Mesenchymal stem cell (in vitro differentiated cells and primary cell): ENCODE measurements around the gene DMD.

Source experiments
- DNase-seq: peaks from one replicate; pipeline ENCODE4 v3.0.0-alpha.2; 2013
- H2AFZ ChIP-seq: one replicate; pipeline ENCODE4 v1.6.1; 2013; ENCODE audit warnings: low read depth, mild to moderate bottlenecking, control low read depth, inconsistent platforms, low read length, moderate library complexity
- H2AK5ac ChIP-seq: 2 replicates; pipeline ENCODE4 v1.6.1; 2013; ENCODE audit warnings: low read length, moderate library complexity, mild to moderate bottlenecking, inconsistent platforms; ENCODE audit not compliant: severe bottlenecking
- H2BK120ac ChIP-seq: one replicate; pipeline ENCODE4 v1.6.1; 2013; ENCODE audit warnings: low read depth, mild to moderate bottlenecking, inconsistent platforms, low read length, moderate library complexity
- H2BK12ac ChIP-seq, 2 experiments: one replicate each; pipeline ENCODE4 v1.6.1; 2013; ENCODE audit warnings: inconsistent platforms in 2 of 2, low read length in 2 of 2, mild to moderate bottlenecking in 2 of 2, moderate library complexity in 2 of 2, control low read depth in 1 of 2
- H2BK15ac ChIP-seq: one replicate; pipeline ENCODE4 v1.6.1; 2013; ENCODE audit warnings: mild to moderate bottlenecking, low read depth, inconsistent platforms; ENCODE audit not compliant: poor library complexity, severe bottlenecking
- H2BK5ac ChIP-seq: 2 replicates; pipeline ENCODE4 v1.6.1; 2013; ENCODE audit warnings: low read depth, mild to moderate bottlenecking, low read length, control low read depth, inconsistent platforms; ENCODE audit not compliant: poor library complexity, severe bottlenecking
- H3K14ac ChIP-seq, 2 experiments: one replicate each; pipeline ENCODE4 v1.6.1; 2013; ENCODE audit warnings: inconsistent platforms in 2 of 2, low read length in 2 of 2, control low read depth in 1 of 2, mild to moderate bottlenecking in 1 of 2, moderate library complexity in 1 of 2
- H3K18ac ChIP-seq, 2 experiments: one replicate each; pipeline ENCODE4 v1.6.1; 2013; ENCODE audit warnings: inconsistent platforms in 2 of 2, low read length in 2 of 2, control low read depth in 1 of 2, low read depth in 1 of 2, mild to moderate bottlenecking in 1 of 2
- H3K23ac ChIP-seq, 2 experiments: one replicate each; pipeline ENCODE4 v1.6.1; 2013; ENCODE audit warnings: inconsistent platforms in 2 of 2, low read length in 2 of 2, mild to moderate bottlenecking in 2 of 2, moderate library complexity in 2 of 2, control low read depth in 1 of 2
- H3K27ac ChIP-seq: 2 replicates; pipeline ENCODE4 v1.5.1; 2013; ENCODE audit warnings: mild to moderate bottlenecking, moderate library complexity, low read length, control low read depth, inconsistent platforms; ENCODE audit not compliant: poor library complexity, severe bottlenecking
- H3K27me3 ChIP-seq, 2 experiments: 2 replicates each; pipeline versions ENCODE4 v1.6.1 to v1.7.0; 2013; ENCODE audit warnings: low read length in 2 of 2, mild to moderate bottlenecking in 2 of 2, moderate library complexity in 2 of 2, control low read depth in 1 of 2, inconsistent platforms in 1 of 2; ENCODE audit not compliant: control insufficient read depth in 1 of 2, insufficient read depth in 1 of 2
- H3K36me3 ChIP-seq, 2 experiments: 2 replicates each; pipeline versions ENCODE4 v1.6.1 to v1.7.0; 2013; ENCODE audit warnings: low read length in 2 of 2, control low read depth in 1 of 2, inconsistent platforms in 1 of 2, low read depth in 1 of 2, mild to moderate bottlenecking in 1 of 2; ENCODE audit not compliant: insufficient read depth in 2 of 2, control insufficient read depth in 1 of 2
- H3K4ac ChIP-seq, 2 experiments: one replicate each; pipeline ENCODE4 v1.6.1; 2013; ENCODE audit warnings: inconsistent platforms in 2 of 2, low read length in 2 of 2, mild to moderate bottlenecking in 2 of 2, moderate library complexity in 2 of 2, control low read depth in 1 of 2, low read depth in 1 of 2
- H3K4me1 ChIP-seq: 2 replicates; pipeline ENCODE4 v1.6.1; 2013; ENCODE audit warnings: low read depth, low read length, control low read depth; ENCODE audit not compliant: control insufficient read depth, insufficient read depth
- H3K4me2 ChIP-seq: 2 replicates; pipeline ENCODE4 v1.6.1; 2013; ENCODE audit warnings: low read length, mild to moderate bottlenecking, inconsistent platforms; ENCODE audit not compliant: poor library complexity, severe bottlenecking
- H3K4me3 ChIP-seq, 2 experiments: 2 replicates each; pipeline versions ENCODE4 v1.5.1 to v1.7.0; 2013; ENCODE audit warnings: low read length in 2 of 2, mild to moderate bottlenecking in 2 of 2, control low read depth in 1 of 2, low read depth in 1 of 2; ENCODE audit not compliant: insufficient read depth in 1 of 2
- H3K79me1 ChIP-seq: replicated peaks from 2 replicates; pipeline ENCODE4 v1.6.1; 2013; ENCODE audit warnings: mild to moderate bottlenecking, control low read depth, low read length, inconsistent platforms; ENCODE audit not compliant: poor library complexity, severe bottlenecking
- H3K9ac ChIP-seq: 2 replicates; pipeline ENCODE4 v1.7.0; 2013; ENCODE audit warnings: mild to moderate bottlenecking, low read length, moderate library complexity
- H3K9me3 ChIP-seq: 2 replicates; pipeline ENCODE4 v1.7.0; 2013; ENCODE audit warnings: mild to moderate bottlenecking, low read length; ENCODE audit not compliant: control insufficient read depth
- H4K8ac ChIP-seq: one replicate; pipeline ENCODE4 v1.6.1; 2013; ENCODE audit warnings: inconsistent platforms, mild to moderate bottlenecking, low read length, moderate library complexity
- H4K91ac ChIP-seq: one replicate; pipeline ENCODE4 v1.6.1; 2013; ENCODE audit warnings: mild to moderate bottlenecking, low read length, inconsistent platforms
- WGBS: methylation state at CpG from one replicate; pipeline ENCODE4 v1.1.7; 2013; ENCODE audit warnings: mixed read lengths; 5-methylcytosine and 5-hydroxymethylcytosine counted together

Gene DMD

GRCh38 chrX:32599156-32599555 lies 612.2 kb downstream of the DMD start:
- H2BK5ac ChIP-seq = no peak overlapping the region
- DNase-seq = no peak
- no peak overlapping the region for H2BK120ac ChIP-seq
- H2AFZ ChIP-seq = no peak overlapping the region
- no peaks in the 10 kb centered on the region for H3K27me3 ChIP-seq
- 52% methylated on average over 2 of the region's 4 CpGs for WGBS
- H3K14ac ChIP-seq = no peak overlapping the region
- no peaks in the 10 kb centered on the region for H3K4me1 ChIP-seq
- H3K4me2 ChIP-seq = no peak overlapping the region
- H3K4me3 ChIP-seq = no peak overlapping the region
- no peaks in the 10 kb centered on the region for H3K9me3 ChIP-seq
- no peak overlapping the region for H3K18ac ChIP-seq
- H3K36me3 ChIP-seq = no peaks in the 10 kb centered on the region
- no peak overlapping the region for H4K8ac ChIP-seq
- H2BK15ac ChIP-seq = no peak overlapping the region
- no peak overlapping the region for H3K27ac ChIP-seq
- H3K9ac ChIP-seq = no peak overlapping the region
- H2AK5ac ChIP-seq = no peak overlapping the region
- no peak overlapping the region for H4K91ac ChIP-seq
- H2BK12ac ChIP-seq = no peak overlapping the region
- no peak overlapping the region for H3K23ac ChIP-seq
- H3K4ac ChIP-seq = no peak overlapping the region
- no peaks in the 10 kb centered on the region for H3K79me1 ChIP-seq

GRCh38 chrX:32598707-32599106 lies 612.6 kb downstream of the DMD start:
- H2AK5ac ChIP-seq = no peak overlapping the region
- H3K4me2 ChIP-seq = no peak overlapping the region
- no peak overlapping the region for H2BK120ac ChIP-seq
- H4K8ac ChIP-seq = no peak overlapping the region
- no peak overlapping the region for H3K23ac ChIP-seq
- H3K14ac ChIP-seq = no peak overlapping the region
- no peak overlapping the region for H3K27ac ChIP-seq
- H4K91ac ChIP-seq = no peak overlapping the region
- H3K79me1 ChIP-seq = no peaks in the 10 kb centered on the region
- H3K4me1 ChIP-seq = no peaks in the 10 kb centered on the region
- no peak overlapping the region for H2BK12ac ChIP-seq
- no peaks in the 10 kb centered on the region for H3K9me3 ChIP-seq
- H3K27me3 ChIP-seq = no peaks in the 10 kb centered on the region
- 100% methylated on average over 1 of the region's 4 CpGs for WGBS
- H2BK15ac ChIP-seq = no peak overlapping the region
- no peak overlapping the region for H3K4ac ChIP-seq
- no peak overlapping the region for H3K18ac ChIP-seq
- H2AFZ ChIP-seq = no peak overlapping the region
- no peaks in the 10 kb centered on the region for H3K36me3 ChIP-seq
- H3K9ac ChIP-seq = no peak overlapping the region
- no peak for DNase-seq
- H2BK5ac ChIP-seq = no peak overlapping the region
- H3K4me3 ChIP-seq = no peak overlapping the region

- Histone ChIP-seq H2BK5ac (no peak overlapping the region), H3K4ac (no peak overlapping the region), H3K27ac (no peak overlapping the region), H3K36me3 (no peaks in the 10 kb centered on the region), H3K4me2 (no peak overlapping the region), H2BK12ac (no peak overlapping the region), H4K8ac (no peak overlapping the region), H3K4me1 (no peaks in the 10 kb centered on the region), H3K79me1 (no peaks in the 10 kb centered on the region), H2BK15ac (no peak overlapping the region), H2AFZ (no peak overlapping the region), H3K18ac (no peak overlapping the region), H2AK5ac (no peak overlapping the region), H3K4me3 (no peak overlapping the region), H3K23ac (no peak overlapping the region), H2BK120ac (no peak overlapping the region), H3K9ac (no peak overlapping the region), H3K27me3 (no peaks in the 10 kb centered on the region), H4K91ac (no peak overlapping the region), H3K9me3 (peaks cover 2% of the 10 kb centered on the region), H3K14ac (no peak overlapping the region)
- DNase-seq = no peak
- WGBS = no CpG with 5 or more reads among the region's 4 CpGs
Observed at GRCh38 chrX:32597777-32598176, 613.6 kb downstream of the DMD start.

GRCh38 chrX:32592786-32593185 lies 618.6 kb downstream of the DMD start:
- no peaks in the 10 kb centered on the region for H3K4me1 ChIP-seq
- H3K4ac ChIP-seq = no peak overlapping the region

More at GRCh38 chrX:32592786-32593185, 618.6 kb downstream of the DMD start:
- Histone ChIP-seq H2BK15ac (no peak overlapping the region), H3K4me2 (no peak overlapping the region), H3K9me3 (peaks cover 8% of the 10 kb centered on the region), H2AK5ac (no peak overlapping the region), H4K8ac (no peak overlapping the region), H2BK120ac (no peak overlapping the region), H3K23ac (no peak overlapping the region), H3K4me3 (no peak overlapping the region), H3K18ac (no peak overlapping the region), H3K36me3 (no peaks in the 10 kb centered on the region), H4K91ac (no peak overlapping the region), H3K9ac (no peak overlapping the region), H3K27me3 (no peaks in the 10 kb centered on the region), H3K79me1 (no peaks in the 10 kb centered on the region), H2BK5ac (no peak overlapping the region), H2BK12ac (no peak overlapping the region), H2AFZ (no peak overlapping the region), H3K27ac (no peak overlapping the region), H3K14ac (no peak overlapping the region)
- DNase-seq = no peak
- 94% methylated on average over 6 of the region's 7 CpGs for WGBS
